Left lung (tissue), 10 donors: ENCODE measurements around the gene CD109. TPM values are rescaled to one million over a fixed set of nuclear protein-coding genes. Genes with fewer than 3 reads are reported as not detected.

Source experiments
- ATAC-seq: fragments of 200-7000 bp; cut with Tn5 transposase; one replicate; pipeline ENCODE4 v1.9.1; 2020; ENCODE audit warnings: moderate library complexity
- DNase-seq, 4 donors: peaks; one replicate each; pipeline ENCODE4 v3.0.0-alpha.2; 2013 to 2020
- H3K27ac ChIP-seq, 2 donors: fragments of 200-600 bp; sonication (generic) in 1 of 2; one replicate each; pipeline versions ENCODE4 v1.5.0 to v1.8.0; 2020 to 2021
- H3K27me3 ChIP-seq, 2 donors: fragments of 200-600 bp; sonication (generic) in 1 of 2; one replicate each; pipeline versions ENCODE4 v1.5.0 to v1.8.0; 2020 to 2021
- H3K36me3 ChIP-seq, 2 donors: fragments of 200-600 bp; sonication (generic) in 1 of 2; one replicate each; pipeline versions ENCODE4 v1.5.0 to v1.8.0; 2020 to 2021
- H3K4me1 ChIP-seq, 2 donors: fragments of 200-600 bp; one replicate each; pipeline ENCODE4 v1.8.0; 2021
- H3K4me3 ChIP-seq, 2 donors: fragments of 200-600 bp; sonication (generic) in 1 of 2; one replicate each; pipeline versions ENCODE4 v1.5.0 to v1.8.0; 2020 to 2021; ENCODE audit warnings: mild to moderate bottlenecking in 1 of 2
- H3K9me3 ChIP-seq, 2 donors: fragments of 200-600 bp; sonication (generic) in 1 of 2; one replicate each; pipeline versions ENCODE4 v1.5.0 to v1.8.0; 2020 to 2021
- CTCF ChIP-seq, 2 donors: fragments of 200-600 bp; sonication (generic) in 1 of 2; IDR thresholded peaks; one replicate each; pipeline versions ENCODE4 v1.5.0 to v1.8.0; 2021; ENCODE audit warnings: antibody characterized with exemption in 2 of 2
- intact Hi-C, 2 donors: fragments of 100-400 bp; cut with DNase I; formaldehyde crosslinking; loops; one replicate each; pipeline versions ENCODE4 v1.11.2 to v1.14.2; 2022
- polyA plus RNA-seq, 6 donors: library from polyadenylated mRNA; unstranded; fragments of 120-200 nt; gene quantifications; one replicate each; pipeline ENCODE4 v1.2.1, GENCODE V29; 2013; ENCODE audit not compliant: insufficient read length in 6 of 6
- total RNA-seq, 2 donors: library from RNA; stranded (reverse); fragmentation: NEBNext Ultra II Directional; extraction: Animal tissue kit (Norgen Biotek cat#: 25700); gene quantifications; one replicate each; pipeline ENCODE4 v1.2.1, GENCODE V29; 2021
- donor health status: DM: no; HTN: yes; CAD: no.
- donor health status: DM: no; HTN: no; CAD: no.

The CD109 gene
- total and polyA plus RNA-seq, 8 donors = 13.8 to 27.8 (median 20.6) TPM

- no peak overlapping the region for H3K27ac ChIP-seq
- ATAC-seq = no peak
- H3K4me1 ChIP-seq = peaks cover 0 to 7% of the 10 kb centered on the region in 2 donors
- intact Hi-C loops = loop anchor here in 1 of 2 donors (5.0 to 10.0 kb wide), 2 partner anchors 58 to 1470 kb away; partner anchors contain the start of gene COL12A1
- H3K27me3 ChIP-seq = no peaks in the 10 kb centered on the region
- no peaks in the 10 kb centered on the region for H3K9me3 ChIP-seq
- H3K4me3 ChIP-seq = no peak overlapping the region
- no peaks in the 10 kb centered on the region for H3K36me3 ChIP-seq
- no peak for TF ChIP-seq CTCF (IDR thresholded peaks at IDR 0.05)
- no peak for DNase-seq
Observed at GRCh38 chr6:73734832-73735453, 38.9 kb downstream of the CD109 start.

GRCh38 chr6:73738367-73739028 lies 42.5 kb downstream of the CD109 start:
- Histone ChIP-seq H3K36me3 (no peaks in the 10 kb centered on the region), H3K27ac (no peak overlapping the region), H3K4me3 (no peak overlapping the region), H3K9me3 (no peaks in the 10 kb centered on the region), H3K27me3 (no peaks in the 10 kb centered on the region), H3K4me1 (no peaks in the 10 kb centered on the region)
- ATAC-seq = peak; percentile 51
- intact Hi-C loops = loop anchor here in 1 of 2 donors (10.0 kb wide), 1 partner anchor 1466 kb away; the partner anchor contains the start of gene COL12A1
- TF ChIP-seq CTCF (IDR thresholded peaks at IDR 0.05) = no peak
- DNase-seq = no peak

- TF ChIP-seq CTCF (IDR thresholded peaks at IDR 0.05) = peak; percentile 65
- no peaks in the 10 kb centered on the region for H3K4me1 ChIP-seq
- no peaks in the 10 kb centered on the region for H3K36me3 ChIP-seq
- no peak overlapping the region for H3K27ac ChIP-seq
- ATAC-seq (peak; percentile 96), DNase-seq (peak in 2 of 4 donors; percentile 54 to 77)
- H3K9me3 ChIP-seq = no peaks in the 10 kb centered on the region
- intact Hi-C loops = loop anchor here in 1 of 2 donors (10.0 kb wide), 1 partner anchor 1466 kb away; the partner anchor contains the start of gene COL12A1
- no peaks in the 10 kb centered on the region for H3K27me3 ChIP-seq
- H3K4me3 ChIP-seq = no peak overlapping the region
Observed at GRCh38 chr6:73739096-73739495, 43.1 kb downstream of the CD109 start.

- H3K9me3 ChIP-seq = no peaks in the 10 kb centered on the region
- no peak overlapping the region for H3K4me3 ChIP-seq
- H3K4me1 ChIP-seq = peaks cover 0 to 6% of the 10 kb centered on the region in 2 donors
- intact Hi-C loops = no loop called here
- no peak for ATAC-seq
- no peak overlapping the region for H3K27ac ChIP-seq
- no peaks in the 10 kb centered on the region for H3K36me3 ChIP-seq
- no peaks in the 10 kb centered on the region for H3K27me3 ChIP-seq
- no peak for TF ChIP-seq CTCF (IDR thresholded peaks at IDR 0.05)
- no peak for DNase-seq
Observed at GRCh38 chr6:73742433-73742832, 46.4 kb downstream of the CD109 start.

- H3K36me3 ChIP-seq = no peaks in the 10 kb centered on the region
- DNase-seq (no peak), ATAC-seq (no peak)
- peaks cover 0 to 9% of the 10 kb centered on the region in 2 donors for H3K4me1 ChIP-seq
- H3K27me3 ChIP-seq = no peaks in the 10 kb centered on the region
- no peak for TF ChIP-seq CTCF (IDR thresholded peaks at IDR 0.05)
- no peak overlapping the region for H3K27ac ChIP-seq
- intact Hi-C loops = no loop called here
- H3K9me3 ChIP-seq = no peaks in the 10 kb centered on the region
- H3K4me3 ChIP-seq = no peak overlapping the region
Observed at GRCh38 chr6:73743081-73743480, 47.1 kb downstream of the CD109 start.
